Neural cell (in vitro differentiated cells): ENCODE measurements around the gene PTPRN2. TPM values are rescaled to one million over a fixed set of nuclear protein-coding genes. Genes with fewer than 3 reads are reported as not detected.

Experiments
- H2AFZ ChIP-seq: fragments of 200-600, 300-800 bp; sonication (generic), shearing (Covaris generic); 2 replicates; pipeline ENCODE4 v1.6.0; 2014; ENCODE audit warnings: low read depth, mild to moderate bottlenecking, antibody characterized with exemption, low read length, moderate library complexity
- H3F3A ChIP-seq: fragments of 200-600 bp; shearing (Covaris generic); 2 replicates; pipeline ENCODE4 v1.6.1; 2016; ENCODE audit warnings: mild to moderate bottlenecking, moderate library complexity, mixed read lengths, antibody characterized with exemption, low read length; ENCODE audit not compliant: insufficient read depth, poor library complexity, severe bottlenecking
- H3K27ac ChIP-seq: fragments of 200-600, 300-800 bp; sonication (generic), shearing (Covaris generic); 2 replicates; pipeline ENCODE4 v1.5.1; 2014; ENCODE audit warnings: mild to moderate bottlenecking, low read length, moderate library complexity
- H3K27me3 ChIP-seq: fragments of 300-800, 200-600 bp; sonication (generic), shearing (Covaris generic); 2 replicates; pipeline ENCODE4 v1.6.0; 2014; ENCODE audit warnings: mild to moderate bottlenecking, low read depth, low read length, moderate library complexity; ENCODE audit not compliant: insufficient read depth
- H3K36me3 ChIP-seq: fragments of 300-800, 200-600 bp; sonication (generic), shearing (Covaris generic); 2 replicates; pipeline ENCODE4 v1.5.1; 2014; ENCODE audit warnings: mild to moderate bottlenecking, antibody characterized with exemption, low read length, moderate library complexity; ENCODE audit not compliant: insufficient read depth
- H3K4me2 ChIP-seq: fragments of 300-800, 200-600 bp; sonication (generic), shearing (Covaris generic); 2 replicates; pipeline ENCODE4 v1.6.0; 2014; ENCODE audit warnings: mild to moderate bottlenecking, low read length
- H3K4me3 ChIP-seq: fragments of 300-800, 200-600 bp; sonication (generic), shearing (Covaris generic); 2 replicates; pipeline ENCODE4 v1.5.1; 2014; ENCODE audit warnings: mild to moderate bottlenecking, low read length, moderate library complexity
- H3K79me2 ChIP-seq: fragments of 200-600 bp; shearing (Covaris generic); replicated peaks from 2 replicates; pipeline ENCODE4 v1.6.0; 2014; ENCODE audit warnings: mild to moderate bottlenecking, low read length, moderate library complexity; ENCODE audit not compliant: insufficient read depth
- H3K9ac ChIP-seq: fragments of 300-800, 200-600 bp; sonication (generic), shearing (Covaris generic); 2 replicates; pipeline ENCODE4 v1.6.1; 2016; ENCODE audit warnings: mild to moderate bottlenecking, low read length, mixed read lengths
- H3K9me2 ChIP-seq: fragments of 200-600 bp; shearing (Covaris generic); 2 replicates; pipeline ENCODE4 v1.6.1; 2016; ENCODE audit warnings: mild to moderate bottlenecking, low read length, mixed read lengths; ENCODE audit not compliant: insufficient read depth
- H3K9me3 ChIP-seq: fragments of 200-600, 300-800 bp; sonication (generic), shearing (Covaris generic); 2 replicates; pipeline ENCODE4 v1.6.1; 2016; ENCODE audit warnings: mild to moderate bottlenecking, mixed run types, low read length, moderate library complexity, mixed read lengths
- H4K20me1 ChIP-seq: fragments of 200-600 bp; shearing (Covaris generic); 2 replicates; pipeline ENCODE4 v1.6.1; 2016; ENCODE audit warnings: mild to moderate bottlenecking, mixed run types; ENCODE audit not compliant: insufficient read depth
- EP300 ChIP-seq: fragments of 450-650 bp; conservative IDR thresholded peaks from 2 replicates; pipeline ENCODE4 v1.6.1; 2014; ENCODE audit warnings: antibody characterized with exemption, mild to moderate bottlenecking, moderate library complexity; ENCODE audit not compliant: poor library complexity, severe bottlenecking
- EZH2 ChIP-seq: fragments of 200-600, 300-800 bp; shearing (Covaris generic), sonication (generic); IDR thresholded peaks from 2 replicates; pipeline ENCODE4 v1.6.1; 2014; ENCODE audit warnings: antibody characterized with exemption, low read length, borderline replicate concordance, mild to moderate bottlenecking; ENCODE audit not compliant: insufficient read depth, poor library complexity, severe bottlenecking
- MXI1 ChIP-seq: fragments of 450-650 bp; conservative IDR thresholded peaks from 2 replicates; pipeline ENCODE4 v1.6.1; 2014; ENCODE audit warnings: antibody characterized with exemption, mild to moderate bottlenecking; ENCODE audit not compliant: poor library complexity, severe bottlenecking
- POLR2AphosphoS5 ChIP-seq: IDR thresholded peaks from 2 replicates; pipeline ENCODE4 v1.6.1; 2012
- RAD21 ChIP-seq: fragments of 450-650 bp; conservative IDR thresholded peaks from 2 replicates; pipeline ENCODE4 v1.6.1; 2014; ENCODE audit warnings: antibody characterized with exemption, mild to moderate bottlenecking, moderate library complexity
- SMC3 ChIP-seq: fragments of 450-650 bp; conservative IDR thresholded peaks from 2 replicates; pipeline ENCODE4 v1.6.1; 2014; ENCODE audit warnings: antibody characterized with exemption, mild to moderate bottlenecking, moderate library complexity; ENCODE audit not compliant: poor library complexity
- TAF1 ChIP-seq: IDR thresholded peaks from 2 replicates; pipeline ENCODE4 v1.6.1; 2012; ENCODE audit warnings: low read depth
- polyA plus RNA-seq: library from polyadenylated mRNA; depleted of rRNA; stranded (reverse); fragments of >200 nt; gene quantifications from 2 replicates; pipeline ENCODE4 v1.2.3, GENCODE V29; 2014
- TF ChIP-seq, protein P1 (sequence below): fragments of 450-650 bp; IDR thresholded peaks from 2 replicates; pipeline ENCODE4 v1.5.1; 2014; ENCODE audit warnings: antibody characterized with exemption, mild to moderate bottlenecking, moderate library complexity; ENCODE audit not compliant: poor library complexity, severe bottlenecking
- TF ChIP-seq, protein P2 (sequence below): IDR thresholded peaks from 2 replicates; pipeline ENCODE4 v1.6.1; 2012; ENCODE audit warnings: borderline replicate concordance

PTPRN2 gene
- polyA plus RNA-seq, 1 donor from 2014 or later = 31.0 TPM

DNA sequence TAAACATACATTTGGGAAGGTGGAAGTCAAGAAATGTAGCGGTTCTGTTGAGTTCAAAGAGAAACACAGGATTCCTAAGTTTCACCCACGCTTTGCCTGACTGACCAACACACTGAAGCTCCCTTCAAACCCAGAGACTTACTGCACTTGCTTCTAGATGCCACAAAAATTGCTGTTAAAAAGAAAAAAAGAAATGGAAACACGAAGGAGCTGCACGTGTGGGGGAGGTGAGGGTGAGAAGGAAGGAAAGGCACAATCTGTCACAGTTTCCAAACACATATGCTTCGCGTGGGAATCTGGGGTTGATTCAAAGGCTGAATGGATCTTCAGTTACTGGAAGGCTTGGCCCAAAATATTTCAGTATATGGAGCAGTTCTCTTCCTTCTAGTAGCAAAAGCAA lies 755.2 kb downstream of the PTPRN2 start:
- Histone ChIP-seq H2AFZ (no peak overlapping the region), H3K9me2 (no peaks in the 10 kb centered on the region), H3K27ac (no peak overlapping the region), H3K9ac (no peak overlapping the region), H3K4me3 (no peak overlapping the region), H3K79me2 (no peaks in the 10 kb centered on the region), H3F3A (no peaks in the 10 kb centered on the region), H3K4me2 (no peak overlapping the region), H3K9me3 (no peaks in the 10 kb centered on the region), H4K20me1 (no peaks in the 10 kb centered on the region), H3K36me3 (no peaks in the 10 kb centered on the region), H3K27me3 (no peaks in the 10 kb centered on the region)
- TF ChIP-seq TAF1 = no peak
- no peak for TF ChIP-seq SMC3
- TF ChIP-seq EZH2 = no peak
- TF ChIP-seq, protein P1, sequence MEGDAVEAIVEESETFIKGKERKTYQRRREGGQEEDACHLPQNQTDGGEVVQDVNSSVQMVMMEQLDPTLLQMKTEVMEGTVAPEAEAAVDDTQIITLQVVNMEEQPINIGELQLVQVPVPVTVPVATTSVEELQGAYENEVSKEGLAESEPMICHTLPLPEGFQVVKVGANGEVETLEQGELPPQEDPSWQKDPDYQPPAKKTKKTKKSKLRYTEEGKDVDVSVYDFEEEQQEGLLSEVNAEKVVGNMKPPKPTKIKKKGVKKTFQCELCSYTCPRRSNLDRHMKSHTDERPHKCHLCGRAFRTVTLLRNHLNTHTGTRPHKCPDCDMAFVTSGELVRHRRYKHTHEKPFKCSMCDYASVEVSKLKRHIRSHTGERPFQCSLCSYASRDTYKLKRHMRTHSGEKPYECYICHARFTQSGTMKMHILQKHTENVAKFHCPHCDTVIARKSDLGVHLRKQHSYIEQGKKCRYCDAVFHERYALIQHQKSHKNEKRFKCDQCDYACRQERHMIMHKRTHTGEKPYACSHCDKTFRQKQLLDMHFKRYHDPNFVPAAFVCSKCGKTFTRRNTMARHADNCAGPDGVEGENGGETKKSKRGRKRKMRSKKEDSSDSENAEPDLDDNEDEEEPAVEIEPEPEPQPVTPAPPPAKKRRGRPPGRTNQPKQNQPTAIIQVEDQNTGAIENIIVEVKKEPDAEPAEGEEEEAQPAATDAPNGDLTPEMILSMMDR = no peak
- no peak for TF ChIP-seq EP300
- no peak for TF ChIP-seq POLR2AphosphoS5
- TF ChIP-seq MXI1 = no peak
- TF ChIP-seq, protein P2, sequence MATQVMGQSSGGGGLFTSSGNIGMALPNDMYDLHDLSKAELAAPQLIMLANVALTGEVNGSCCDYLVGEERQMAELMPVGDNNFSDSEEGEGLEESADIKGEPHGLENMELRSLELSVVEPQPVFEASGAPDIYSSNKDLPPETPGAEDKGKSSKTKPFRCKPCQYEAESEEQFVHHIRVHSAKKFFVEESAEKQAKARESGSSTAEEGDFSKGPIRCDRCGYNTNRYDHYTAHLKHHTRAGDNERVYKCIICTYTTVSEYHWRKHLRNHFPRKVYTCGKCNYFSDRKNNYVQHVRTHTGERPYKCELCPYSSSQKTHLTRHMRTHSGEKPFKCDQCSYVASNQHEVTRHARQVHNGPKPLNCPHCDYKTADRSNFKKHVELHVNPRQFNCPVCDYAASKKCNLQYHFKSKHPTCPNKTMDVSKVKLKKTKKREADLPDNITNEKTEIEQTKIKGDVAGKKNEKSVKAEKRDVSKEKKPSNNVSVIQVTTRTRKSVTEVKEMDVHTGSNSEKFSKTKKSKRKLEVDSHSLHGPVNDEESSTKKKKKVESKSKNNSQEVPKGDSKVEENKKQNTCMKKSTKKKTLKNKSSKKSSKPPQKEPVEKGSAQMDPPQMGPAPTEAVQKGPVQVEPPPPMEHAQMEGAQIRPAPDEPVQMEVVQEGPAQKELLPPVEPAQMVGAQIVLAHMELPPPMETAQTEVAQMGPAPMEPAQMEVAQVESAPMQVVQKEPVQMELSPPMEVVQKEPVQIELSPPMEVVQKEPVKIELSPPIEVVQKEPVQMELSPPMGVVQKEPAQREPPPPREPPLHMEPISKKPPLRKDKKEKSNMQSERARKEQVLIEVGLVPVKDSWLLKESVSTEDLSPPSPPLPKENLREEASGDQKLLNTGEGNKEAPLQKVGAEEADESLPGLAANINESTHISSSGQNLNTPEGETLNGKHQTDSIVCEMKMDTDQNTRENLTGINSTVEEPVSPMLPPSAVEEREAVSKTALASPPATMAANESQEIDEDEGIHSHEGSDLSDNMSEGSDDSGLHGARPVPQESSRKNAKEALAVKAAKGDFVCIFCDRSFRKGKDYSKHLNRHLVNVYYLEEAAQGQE = no peak
- no peak for TF ChIP-seq RAD21

- no peaks in the 10 kb centered on the region for H3K9me3 ChIP-seq
- TF ChIP-seq MXI1 = no peak
- TF ChIP-seq, protein P1 = no peak
- no peak for TF ChIP-seq POLR2AphosphoS5
- TF ChIP-seq TAF1 = no peak
- TF ChIP-seq, protein P2 = no peak
- no peaks in the 10 kb centered on the region for H3F3A ChIP-seq
- no peak overlapping the region for H3K4me3 ChIP-seq
- no peaks in the 10 kb centered on the region for H3K36me3 ChIP-seq
- H3K9me2 ChIP-seq = no peaks in the 10 kb centered on the region
- H4K20me1 ChIP-seq = no peaks in the 10 kb centered on the region
- H3K27me3 ChIP-seq = no peaks in the 10 kb centered on the region
- H3K9ac ChIP-seq = no peak overlapping the region
- H3K27ac ChIP-seq = no peak overlapping the region
- H2AFZ ChIP-seq = no peak overlapping the region
- no peak overlapping the region for H3K4me2 ChIP-seq
- H3K79me2 ChIP-seq = no peaks in the 10 kb centered on the region
These were observed 755.6 kb downstream of the PTPRN2 start for GRCh38 chr7:157832006-157832405.
